ENCODE data around the gene ACBD7. TPM values are rescaled to one million over a fixed set of nuclear protein-coding genes. Genes with fewer than 3 reads are reported as not detected.

Gene ACBD7
- total RNA-seq, 2 experiments from 2014 or later, result 0.19 to 0.47 TPM

GRCh38 chr10:15097011-15097812 lies 8.6 kb upstream of the ACBD7 start, which contains the start of gene RPP38:
RPP38 (plus strand) TSS chr10:15097355; CDS start chr10:15103315, 5,960 bp downstream.
- Mint-ChIP-seq H3K27me3 (no peaks in the 10 kb centered on the region), H3K4me3 (peak within 1 kb of the TSS; percentile 95), H3K4me1 (ENCODE audit: low read depth) (peaks cover 38% of the 10 kb centered on the region), H3K27ac (peak within 1 kb of the TSS; percentile 97), H3K9me3 (no peaks in the 10 kb centered on the region), H3K36me3 (ENCODE audit: low read depth) (peaks cover 30% of the 10 kb centered on the region)
- no peaks in the 10 kb centered on the region for H3K9me3 ChIP-seq (ENCODE audit: control insufficient read depth in 1 of 2, insufficient read depth in 1 of 2, low read length in 2 of 2)
- peaks cover 25% of the 10 kb centered on the region for H3K36me3 ChIP-seq (ENCODE audit: insufficient read depth, low read length)
- peak within 1 kb of the TSS; percentile 80 for H3K4me3 ChIP-seq (ENCODE audit: low read length)
- peak within 1 kb of the TSS; percentile 89 to 95 for H3K27ac ChIP-seq (ENCODE audit: low read depth in 1 of 2, low read length in 2 of 2)
- H3K4me1 ChIP-seq (ENCODE audit: insufficient read depth, low read length), result peaks cover 43% of the 10 kb centered on the region
- DNase-seq (peak; percentile 89 to 97 (median 92)), ATAC-seq (ENCODE audit: poor library complexity) (peak; percentile 80)
- POLR2A ChIA-PET, result interaction anchor here (0.9 to 2.6 kb wide), 8 partner anchors 9 to 911 kb away, joined by 3 to 9 read pairs (median 4); partner anchors contain the start of genes CDNF, HSPA14, MEIG1 and MSANTD7
- no peak for TF ChIP-seq CTCF (IDR thresholded peaks at IDR 0.05)
- CTCF ChIA-PET, result interaction anchor here (1.0 to 1.3 kb wide), 2 partner anchors 9 to 71 kb away, joined by 3 to 5 read pairs; partner anchors contain the start of gene NMT2
- H3K27me3 ChIP-seq (ENCODE audit: control insufficient read depth in 1 of 2, insufficient read depth in 2 of 2, low read length in 2 of 2), result no peaks in the 10 kb centered on the region
- intact Hi-C loops (cut with DNase I, micrococcal nuclease), result loop anchor here in 1 of 2 experiments (1.0 to 10.0 kb wide), 7 partner anchors 9 to 1510 kb away; partner anchors contain the start of genes ACBD7, CDNF, HSPA14 and MEIG1

GRCh38 chr10:15096661-15097010 lies 8.1 kb upstream of the ACBD7 start:
- Histone ChIP-seq H3K27me3 (ENCODE audit: control insufficient read depth in 1 of 2, insufficient read depth in 2 of 2, low read length in 2 of 2) (no peaks in the 10 kb centered on the region), H3K4me1 (ENCODE audit: insufficient read depth, low read length) (peaks cover 43% of the 10 kb centered on the region), H3K4me3 (ENCODE audit: low read length) (peak overlapping the region; percentile 80), H3K27ac (ENCODE audit: low read depth in 1 of 2, low read length in 2 of 2) (peak overlapping the region; percentile 89 to 95), H3K36me3 (ENCODE audit: insufficient read depth, low read length) (peaks cover 19% of the 10 kb centered on the region), H3K9me3 (ENCODE audit: control insufficient read depth in 1 of 2, insufficient read depth in 1 of 2, low read length in 2 of 2) (no peaks in the 10 kb centered on the region)
- ATAC-seq (ENCODE audit: poor library complexity), result peak; percentile 31
- CTCF ChIA-PET, result no interaction called here
- H3K9me3 Mint-ChIP-seq, result no peaks in the 10 kb centered on the region
- POLR2A ChIA-PET, result interaction anchor here (0.9 kb wide), 1 partner anchor 70 kb away, joined by 3 read pairs; no protein-coding TSS in a partner anchor
- H3K4me3 Mint-ChIP-seq, result peak overlapping the region; percentile 95
- H3K27ac Mint-ChIP-seq, result peak overlapping the region; percentile 97
- TF ChIP-seq CTCF (IDR thresholded peaks at IDR 0.05), result no peak
- no peaks in the 10 kb centered on the region for H3K27me3 Mint-ChIP-seq
- DNase-seq, result no peak
- intact Hi-C loops (cut with DNase I, micrococcal nuclease), result loop anchor here in 1 of 2 experiments (1.0 to 10.0 kb wide), 7 partner anchors 8 to 1509 kb away; partner anchors contain the start of genes ACBD7, CDNF, HSPA14 and MEIG1
- peaks cover 25% of the 10 kb centered on the region for H3K36me3 Mint-ChIP-seq (ENCODE audit: low read depth)
- H3K4me1 Mint-ChIP-seq (ENCODE audit: low read depth), result peaks cover 38% of the 10 kb centered on the region

GRCh38 chr10:15092855-15093408 lies 4.4 kb upstream of the ACBD7 start:
- no peak overlapping the region for H3K4me3 Mint-ChIP-seq
- Histone ChIP-seq H3K9me3 (ENCODE audit: control insufficient read depth in 1 of 2, insufficient read depth in 1 of 2, low read length in 2 of 2) (no peaks in the 10 kb centered on the region), H3K4me3 (ENCODE audit: low read length) (no peak overlapping the region), H3K27me3 (ENCODE audit: control insufficient read depth in 1 of 2, insufficient read depth in 2 of 2, low read length in 2 of 2) (no peaks in the 10 kb centered on the region), H3K36me3 (ENCODE audit: insufficient read depth, low read length) (no peaks in the 10 kb centered on the region), H3K27ac (ENCODE audit: low read depth in 1 of 2, low read length in 2 of 2) (no peak overlapping the region), H3K4me1 (ENCODE audit: insufficient read depth, low read length) (peaks cover 24% of the 10 kb centered on the region)
- H3K9me3 Mint-ChIP-seq, result no peaks in the 10 kb centered on the region
- CTCF ChIA-PET, result no interaction called here
- no peaks in the 10 kb centered on the region for H3K27me3 Mint-ChIP-seq
- POLR2A ChIA-PET, result no interaction called here
- no peak for TF ChIP-seq CTCF (IDR thresholded peaks at IDR 0.05)
- DNase-seq (no peak), ATAC-seq (ENCODE audit: poor library complexity) (no peak)
- H3K4me1 Mint-ChIP-seq (ENCODE audit: low read depth), result peaks cover 17% of the 10 kb centered on the region
- intact Hi-C loops (cut with DNase I, micrococcal nuclease), result loop anchor here in 1 of 2 experiments (10.0 kb wide), 2 partner anchors 258 to 1298 kb away; partner anchors contain the start of genes CDNF, HSPA14 and MSANTD7
- H3K27ac Mint-ChIP-seq, result no peak overlapping the region
- H3K36me3 Mint-ChIP-seq (ENCODE audit: low read depth), result peaks cover 6% of the 10 kb centered on the region
